22Rv1 (cell line): ENCODE measurements around the gene PCBD2.

Source experiments
- H3K27ac ChIP-seq: fragments of 450-650 bp; 2 replicates; pipeline ENCODE4 v1.5.1; 2017
- CTCF ChIP-seq: fragments of 450-650 bp; IDR thresholded peaks from 2 replicates; pipeline ENCODE4 v1.5.1; 2017; ENCODE audit warnings: mild to moderate bottlenecking
- ZFX ChIP-seq: fragments of 450-650 bp; IDR thresholded peaks from 2 replicates; pipeline ENCODE4 v1.6.1; 2017; ENCODE audit warnings: antibody characterized with exemption, borderline replicate concordance

PCBD2 gene

GRCh38 chr5:134911285-134912206 lies 6.6 kb downstream of the PCBD2 start:
- TF ChIP-seq CTCF (no peak), ZFX (no peak)
- H3K27ac ChIP-seq, result no peak overlapping the region

- H3K27ac ChIP-seq, result no peak overlapping the region
- TF ChIP-seq ZFX (no peak), CTCF (no peak)
Observed at GRCh38 chr5:134913254-134913653, 8.3 kb downstream of the PCBD2 start.

- no peak overlapping the region for H3K27ac ChIP-seq
- TF ChIP-seq ZFX (no peak), CTCF (no peak)
Observed at GRCh38 chr5:134913795-134914194, 8.9 kb downstream of the PCBD2 start.

GRCh38 chr5:134917070-134917815 lies 12.3 kb downstream of the PCBD2 start:
- TF ChIP-seq CTCF, result peak; percentile 78
- TF ChIP-seq ZFX, result no peak
- H3K27ac ChIP-seq, result peak overlapping the region; percentile 36

GRCh38 chr5:134918861-134919260 lies 13.9 kb downstream of the PCBD2 start:
- H3K27ac ChIP-seq, result no peak overlapping the region
- TF ChIP-seq ZFX (no peak), CTCF (no peak)

GRCh38 chr5:134920848-134921575 lies 16.1 kb downstream of the PCBD2 start:
- no peak for TF ChIP-seq ZFX
- no peak for TF ChIP-seq CTCF
- no peak overlapping the region for H3K27ac ChIP-seq
